GM13977 (cell line): Measurements from ENCODE around the gene RTCA.

Experiments used
- DNase-seq: peaks from one replicate; pipeline ENCODE4 v3.0.0; 2012; ENCODE audit warnings: low spot score
- CTCF ChIP-seq: IDR thresholded peaks from 2 replicates; pipeline ENCODE4 v1.5.1; 2012; ENCODE audit warnings: mild to moderate bottlenecking, control low read depth; ENCODE audit not compliant: insufficient read depth; ENCODE audit errors: extremely low read depth, missing control alignments
- in situ Hi-C: fragments of 300-500 bp; cut with MboI; formaldehyde crosslinking; loops from one replicate; pipeline ENCODE4 v1.12.0; 2022; ENCODE audit warnings: low sequenced_read_pairs, low pct_unique_long_range_greater_than_20kb, mixed read lengths, inconsistent platforms; ENCODE audit not compliant: unreplicated experiment

The RTCA gene

DNA sequence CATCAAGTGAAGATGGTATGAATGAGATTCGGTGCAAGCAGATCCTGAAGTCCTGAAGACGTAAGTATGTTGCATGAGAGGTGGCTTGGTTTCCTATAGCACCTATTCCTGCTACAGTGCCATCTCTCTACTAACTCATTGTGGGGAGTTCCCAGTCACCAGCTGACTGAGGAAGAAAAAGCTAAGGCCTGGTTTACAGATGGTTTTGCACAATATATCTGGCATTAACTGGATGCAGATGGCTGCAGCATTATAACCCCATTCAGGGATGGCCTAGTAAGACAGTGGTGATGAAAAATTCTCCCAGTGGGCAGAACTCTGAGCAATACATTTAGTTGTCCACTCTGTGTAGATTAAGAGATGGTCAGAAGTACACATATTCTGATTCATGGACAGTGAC lies 36.7 kb downstream of the RTCA start:
- DNase-seq, result no peak
- in situ Hi-C loops, result no loop called here
- no peak for TF ChIP-seq CTCF

DNA sequence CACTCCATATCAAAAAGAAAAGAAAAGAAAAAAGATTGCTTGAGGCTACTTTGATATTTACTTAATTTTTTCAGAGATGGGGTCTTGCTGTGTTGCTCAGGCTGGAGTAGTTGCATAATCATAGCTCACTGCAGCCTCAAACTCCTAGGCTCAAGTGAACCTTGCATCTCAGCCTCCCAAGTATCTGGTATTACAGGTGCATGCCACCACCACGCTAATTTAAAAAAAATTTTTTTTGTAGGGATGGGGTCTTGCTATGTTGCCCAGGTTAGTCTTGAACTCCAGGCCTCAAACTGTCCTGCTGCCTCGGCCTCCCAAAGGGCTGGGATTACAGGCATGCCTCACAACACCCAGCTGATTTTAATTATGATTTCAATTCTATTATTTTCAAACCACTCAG lies 38.2 kb downstream of the RTCA start:
- in situ Hi-C loops, result no loop called here
- TF ChIP-seq CTCF, result no peak
- DNase-seq, result no peak

DNA sequence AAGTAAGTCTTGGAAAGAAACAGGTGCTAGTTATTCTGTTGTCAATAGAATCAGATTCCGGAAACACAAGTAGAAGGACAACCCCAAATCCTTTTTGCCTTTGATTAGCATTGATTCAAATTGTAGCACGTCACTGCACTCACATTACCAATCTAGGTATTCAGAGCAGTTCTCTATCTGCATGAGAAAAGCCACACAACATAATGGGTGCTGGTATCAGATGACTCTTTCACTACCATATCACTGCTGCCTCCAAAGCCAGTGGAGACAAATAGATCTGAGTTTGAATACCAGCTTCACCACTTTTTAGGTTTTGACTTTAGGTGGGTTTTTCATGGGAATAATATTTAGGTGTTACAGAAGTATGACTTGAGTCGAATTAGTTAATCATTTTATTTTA lies 38.9 kb downstream of the RTCA start:
- no peak for TF ChIP-seq CTCF
- in situ Hi-C loops, result no loop called here
- DNase-seq, result no peak

GRCh38 chr1:100305954-100306353 lies 39.9 kb downstream of the RTCA start:
- in situ Hi-C loops, result no loop called here

GRCh38 chr1:100306735-100307313 lies 40.8 kb downstream of the RTCA start:
- DNase-seq, result no peak
- TF ChIP-seq CTCF, result no peak
- in situ Hi-C loops, result no loop called here

More at GRCh38 chr1:100305954-100306353, 39.9 kb downstream of the RTCA start:
- no peak for DNase-seq
- TF ChIP-seq CTCF, result no peak

- in situ Hi-C loops, result no loop called here
- no peak for TF ChIP-seq CTCF
- DNase-seq, result no peak
These were observed 42.8 kb downstream of the RTCA start for GRCh38 chr1:100308777-100309176.

DNA sequence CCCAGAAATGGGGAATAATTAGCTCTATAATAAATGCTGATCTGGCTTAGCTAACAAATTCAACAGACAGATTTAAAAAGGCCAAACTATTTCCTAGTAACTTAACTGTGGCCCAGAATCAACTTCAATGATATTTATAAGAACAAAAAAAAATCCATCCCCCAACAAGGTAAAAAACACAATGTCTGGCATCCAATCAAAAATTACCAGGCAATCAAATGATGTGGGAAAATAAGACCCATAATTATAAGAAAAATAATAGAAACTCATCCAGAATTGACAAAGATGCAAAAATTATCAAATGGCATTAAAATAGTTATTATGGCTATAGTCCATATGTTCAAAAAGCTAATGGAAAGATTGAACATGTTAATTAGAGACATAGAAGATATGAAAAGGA lies 43.8 kb downstream of the RTCA start:
- in situ Hi-C loops, result no loop called here
- TF ChIP-seq CTCF, result no peak

More for the DNA sequence above, 43.8 kb downstream of the RTCA start:
- DNase-seq, result no peak
